LNCaP clone FGC (cell line): Measurements from ENCODE around the gene BNC2.

Experiments used
- DNase-seq: peaks from one replicate; pipeline ENCODE4 v3.0.0-alpha.2; 2011; ENCODE audit warnings: low read depth
- H3K4me3 ChIP-seq: 2 replicates; pipeline ENCODE4 v1.5.1; 2011; ENCODE audit warnings: mild to moderate bottlenecking, low read depth, low read length, control low read depth
- CTCF ChIP-seq: IDR thresholded peaks from 2 replicates; pipeline ENCODE4 v1.5.1; 2012; ENCODE audit warnings: mild to moderate bottlenecking; ENCODE audit not compliant: control insufficient read depth, insufficient read depth; ENCODE audit errors: extremely low read depth

The BNC2 gene

GRCh38 chr9:16370647-16371046 lies 499.8 kb downstream of the BNC2 start:
- no peak for DNase-seq
- no peak overlapping the region for H3K4me3 ChIP-seq
- no peak for TF ChIP-seq CTCF

GRCh38 chr9:16369427-16369826 lies 501.0 kb downstream of the BNC2 start:
- no peak for DNase-seq
- no peak overlapping the region for H3K4me3 ChIP-seq
- no peak for TF ChIP-seq CTCF

GRCh38 chr9:16368237-16369087 lies 502.0 kb downstream of the BNC2 start:
- DNase-seq: peak; percentile 32
- no peak overlapping the region for H3K4me3 ChIP-seq
- no peak for TF ChIP-seq CTCF

- no peak overlapping the region for H3K4me3 ChIP-seq
- DNase-seq: no peak
- TF ChIP-seq CTCF: no peak
These were observed 502.8 kb downstream of the BNC2 start for GRCh38 chr9:16367605-16368231.

GRCh38 chr9:16364347-16364746 lies 506.1 kb downstream of the BNC2 start:
- DNase-seq: no peak
- H3K4me3 ChIP-seq: no peak overlapping the region
- no peak for TF ChIP-seq CTCF

- no peak overlapping the region for H3K4me3 ChIP-seq
- TF ChIP-seq CTCF: no peak
- no peak for DNase-seq
These were observed 506.6 kb downstream of the BNC2 start for GRCh38 chr9:16363916-16364315.
